ENCODE results near the gene RARRES2.
A peak's percentile ranks its signal among the peaks of the same experiment; 100 is the strongest.

The RARRES2 gene

DNA sequence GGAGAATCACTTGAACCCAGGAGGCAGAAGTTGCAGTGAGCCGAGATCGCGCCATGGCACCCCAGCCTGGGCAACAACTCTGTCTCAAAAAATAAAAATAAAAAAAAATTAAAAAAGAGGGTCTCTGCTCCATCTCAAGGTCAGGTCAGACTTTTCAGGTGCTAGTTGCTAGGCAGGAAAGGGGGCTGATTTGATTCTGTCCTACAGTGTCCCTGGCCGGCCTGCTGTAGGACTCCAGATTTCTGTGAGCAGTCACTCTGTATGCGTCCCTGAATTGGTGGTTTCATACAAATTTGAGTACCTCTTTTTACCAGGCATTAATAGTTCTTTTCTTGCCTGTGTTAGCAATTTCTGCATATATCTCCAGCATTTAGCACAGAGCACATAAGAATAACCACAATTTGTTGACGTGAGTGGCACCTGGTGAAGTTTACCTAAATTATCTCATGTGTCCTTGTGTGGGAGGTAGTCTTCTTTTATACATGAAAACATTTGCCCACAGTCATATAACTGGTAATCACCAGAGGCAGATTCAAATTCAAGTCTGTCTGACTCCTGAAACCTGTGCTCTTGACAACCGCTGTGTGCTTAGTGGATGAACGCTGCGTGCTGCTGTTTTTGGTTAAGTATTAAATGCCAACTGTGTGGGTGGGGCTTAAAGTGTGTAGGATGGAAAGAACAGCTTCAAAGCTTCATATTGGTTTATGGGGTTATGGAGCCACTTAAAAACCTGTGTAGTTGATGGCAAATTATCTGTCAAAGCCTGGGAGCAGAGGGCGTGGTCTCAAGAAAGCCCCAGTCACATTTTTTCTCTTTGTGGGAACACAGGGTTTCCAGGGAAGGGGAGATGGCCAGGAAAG lies 34.5 kb upstream of the RARRES2 start:
- DNase-seq = no peak

DNA sequence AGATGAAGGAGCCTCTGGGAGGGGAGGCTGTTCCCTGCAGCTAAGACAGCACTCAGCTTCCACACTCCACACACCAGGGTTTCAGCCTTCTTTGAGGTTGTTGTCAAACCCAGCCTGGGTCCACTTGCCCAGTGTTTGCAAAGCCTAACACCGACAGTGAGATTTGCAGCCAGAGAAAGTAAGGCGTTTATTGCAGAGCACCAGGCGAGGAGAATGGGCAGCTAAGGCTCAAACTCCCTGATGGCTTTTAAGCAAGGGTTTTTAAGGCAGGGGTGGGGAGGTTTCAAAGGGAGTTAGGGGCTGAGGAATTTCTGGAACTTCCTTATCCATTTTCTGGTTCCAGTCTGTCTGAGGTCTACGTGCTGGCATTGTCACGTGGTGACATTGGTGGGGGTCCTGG lies 33.0 kb upstream of the RARRES2 start:
- no peak for DNase-seq

DNA sequence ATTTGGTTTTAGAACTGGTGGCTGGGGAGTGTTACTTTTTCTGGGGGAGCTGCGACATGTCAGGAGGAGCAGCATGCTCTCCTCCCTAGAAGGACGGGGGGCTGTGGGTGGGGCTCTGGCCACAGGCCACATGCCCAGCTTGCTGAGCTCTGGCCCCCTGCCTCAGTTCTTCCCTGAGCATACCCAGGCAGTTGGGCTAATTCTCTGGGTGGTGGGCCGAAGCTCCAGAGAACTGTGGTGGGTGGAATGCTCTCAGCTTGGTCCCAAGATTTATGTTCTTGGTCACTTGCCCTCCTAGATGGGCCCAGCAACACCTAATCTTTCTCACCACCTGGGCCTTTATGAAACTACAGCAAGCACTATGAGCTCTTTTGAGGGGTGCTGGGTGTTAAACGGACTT lies 32.6 kb upstream of the RARRES2 start:
- DNase-seq = no peak

DNA sequence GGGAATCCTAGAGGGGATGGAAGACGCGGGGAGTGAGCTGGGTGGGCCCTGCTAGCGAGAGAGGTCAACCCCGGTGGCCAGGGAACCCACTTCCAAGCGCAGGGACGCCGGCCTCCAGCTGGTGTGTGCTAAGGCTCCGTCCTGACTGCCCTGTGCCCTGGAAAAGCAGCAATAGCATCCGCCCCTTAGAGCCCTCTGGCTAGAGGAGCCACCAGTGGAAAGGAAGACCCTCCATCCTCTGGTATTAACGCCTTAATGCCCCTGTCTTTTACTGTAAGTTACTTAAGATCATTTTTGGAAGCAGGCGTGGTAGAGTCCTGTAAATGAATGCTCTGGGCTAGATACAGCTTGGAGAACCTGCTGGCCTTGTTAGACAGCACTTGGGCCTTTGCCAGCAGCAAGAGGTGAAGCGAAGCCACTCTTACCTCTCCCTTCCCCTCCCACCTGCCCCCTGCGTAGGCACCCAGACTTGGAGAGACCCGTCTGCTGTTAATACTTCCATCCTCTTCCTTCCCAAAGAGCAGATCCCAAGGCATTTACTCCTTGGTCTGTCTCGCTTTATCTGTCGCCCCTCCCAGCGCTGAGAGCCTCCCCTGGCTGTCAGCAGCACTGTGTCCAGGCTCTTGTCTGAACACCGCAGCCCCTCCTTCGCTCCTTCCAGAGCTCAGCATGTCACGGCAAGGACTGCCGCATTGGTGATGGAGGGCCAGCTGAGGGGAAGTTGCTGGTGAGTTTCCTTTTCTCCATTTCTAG lies 31.8 kb upstream of the RARRES2 start:
- no peak for DNase-seq

DNA sequence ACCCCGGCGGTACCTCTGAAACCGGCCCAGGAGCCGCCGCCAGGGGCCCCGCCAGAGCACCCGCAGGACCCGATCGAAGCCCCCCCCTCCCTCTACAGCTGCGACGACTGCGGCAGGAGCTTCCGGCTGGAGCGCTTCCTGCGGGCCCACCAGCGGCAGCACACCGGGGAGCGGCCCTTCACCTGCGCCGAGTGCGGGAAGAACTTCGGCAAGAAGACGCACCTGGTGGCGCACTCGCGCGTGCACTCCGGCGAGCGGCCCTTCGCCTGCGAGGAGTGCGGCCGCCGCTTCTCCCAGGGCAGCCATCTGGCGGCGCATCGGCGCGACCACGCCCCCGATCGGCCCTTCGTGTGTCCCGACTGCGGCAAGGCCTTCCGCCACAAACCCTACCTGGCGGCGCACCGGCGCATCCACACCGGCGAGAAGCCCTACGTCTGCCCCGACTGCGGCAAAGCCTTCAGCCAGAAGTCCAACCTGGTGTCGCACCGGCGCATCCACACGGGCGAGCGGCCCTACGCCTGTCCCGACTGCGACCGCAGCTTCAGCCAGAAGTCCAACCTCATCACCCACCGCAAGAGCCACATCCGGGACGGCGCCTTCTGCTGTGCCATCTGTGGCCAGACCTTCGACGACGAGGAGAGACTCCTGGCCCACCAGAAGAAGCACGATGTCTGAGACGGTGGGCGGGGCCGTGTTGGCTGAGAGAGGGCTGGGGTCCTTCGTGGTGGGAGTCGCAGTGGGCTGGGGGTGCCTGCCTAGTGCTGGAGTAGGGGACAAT lies 31.0 kb upstream of the RARRES2 start:
- DNase-seq = no peak

DNA sequence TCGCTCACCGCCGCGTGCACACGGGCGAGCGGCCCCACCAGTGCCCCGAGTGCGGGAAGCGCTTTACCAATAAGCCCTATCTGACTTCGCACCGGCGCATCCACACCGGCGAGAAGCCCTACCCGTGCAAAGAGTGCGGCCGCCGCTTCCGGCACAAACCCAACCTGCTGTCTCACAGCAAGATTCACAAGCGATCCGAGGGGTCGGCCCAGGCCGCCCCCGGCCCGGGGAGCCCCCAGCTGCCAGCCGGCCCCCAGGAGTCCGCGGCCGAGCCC lies 30.5 kb upstream of the RARRES2 start:
- no peak for DNase-seq

DNA sequence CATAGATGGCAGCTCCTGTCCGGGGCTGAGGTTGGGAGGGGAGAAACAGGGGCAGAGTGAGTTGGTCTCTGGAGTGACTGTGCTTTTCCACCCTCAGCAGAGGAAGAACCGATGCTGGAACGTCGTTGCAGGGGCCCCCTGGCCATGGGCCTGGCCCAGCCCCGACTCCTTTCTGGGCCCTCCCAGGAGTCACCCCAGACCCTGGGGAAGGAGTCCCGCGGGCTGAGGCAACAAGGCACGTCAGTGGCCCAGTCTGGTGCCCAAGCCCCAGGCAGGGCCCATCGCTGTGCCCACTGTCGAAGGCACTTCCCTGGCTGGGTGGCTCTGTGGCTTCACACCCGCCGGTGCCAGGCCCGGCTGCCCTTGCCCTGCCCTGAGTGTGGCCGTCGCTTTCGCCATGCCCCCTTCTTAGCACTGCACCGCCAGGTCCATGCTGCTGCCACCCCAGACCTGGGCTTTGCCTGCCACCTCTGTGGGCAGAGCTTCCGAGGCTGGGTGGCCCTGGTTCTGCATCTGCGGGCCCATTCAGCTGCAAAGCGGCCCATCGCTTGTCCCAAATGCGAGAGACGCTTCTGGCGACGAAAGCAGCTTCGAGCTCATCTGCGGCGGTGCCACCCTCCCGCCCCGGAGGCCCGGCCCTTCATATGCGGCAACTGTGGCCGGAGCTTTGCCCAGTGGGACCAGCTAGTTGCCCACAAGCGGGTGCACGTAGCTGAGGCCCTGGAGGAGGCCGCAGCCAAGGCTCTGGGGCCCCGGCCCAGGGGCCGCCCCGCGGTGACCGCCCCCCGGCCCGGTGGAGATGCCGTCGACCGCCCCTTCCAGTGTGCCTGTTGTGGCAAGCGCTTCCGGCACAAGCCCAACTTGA lies 29.9 kb upstream of the RARRES2 start:
- no peak for DNase-seq

DNA sequence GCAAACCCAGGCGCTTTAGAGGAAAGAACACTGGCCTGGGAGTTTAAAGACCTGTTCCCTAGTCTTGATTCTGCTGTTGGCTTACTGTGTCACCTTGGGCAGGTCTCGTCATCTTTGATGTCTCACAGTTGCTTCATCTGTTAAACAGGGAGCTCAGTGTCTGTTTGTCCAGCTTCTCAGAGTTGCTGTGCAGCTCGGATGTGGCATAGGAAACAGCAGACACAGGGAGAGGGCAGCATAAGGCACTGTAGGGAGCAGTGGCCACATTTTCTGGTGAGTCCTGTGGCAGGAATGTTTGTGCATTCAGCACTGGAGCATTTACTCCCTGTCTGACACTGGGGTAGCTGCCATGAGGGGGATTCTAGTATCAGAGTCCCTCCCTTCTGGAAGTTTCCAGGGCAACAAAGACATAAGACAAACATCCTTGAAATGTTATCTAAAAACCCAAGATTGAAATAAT lies 29.2 kb upstream of the RARRES2 start:
- no peak for DNase-seq

DNA sequence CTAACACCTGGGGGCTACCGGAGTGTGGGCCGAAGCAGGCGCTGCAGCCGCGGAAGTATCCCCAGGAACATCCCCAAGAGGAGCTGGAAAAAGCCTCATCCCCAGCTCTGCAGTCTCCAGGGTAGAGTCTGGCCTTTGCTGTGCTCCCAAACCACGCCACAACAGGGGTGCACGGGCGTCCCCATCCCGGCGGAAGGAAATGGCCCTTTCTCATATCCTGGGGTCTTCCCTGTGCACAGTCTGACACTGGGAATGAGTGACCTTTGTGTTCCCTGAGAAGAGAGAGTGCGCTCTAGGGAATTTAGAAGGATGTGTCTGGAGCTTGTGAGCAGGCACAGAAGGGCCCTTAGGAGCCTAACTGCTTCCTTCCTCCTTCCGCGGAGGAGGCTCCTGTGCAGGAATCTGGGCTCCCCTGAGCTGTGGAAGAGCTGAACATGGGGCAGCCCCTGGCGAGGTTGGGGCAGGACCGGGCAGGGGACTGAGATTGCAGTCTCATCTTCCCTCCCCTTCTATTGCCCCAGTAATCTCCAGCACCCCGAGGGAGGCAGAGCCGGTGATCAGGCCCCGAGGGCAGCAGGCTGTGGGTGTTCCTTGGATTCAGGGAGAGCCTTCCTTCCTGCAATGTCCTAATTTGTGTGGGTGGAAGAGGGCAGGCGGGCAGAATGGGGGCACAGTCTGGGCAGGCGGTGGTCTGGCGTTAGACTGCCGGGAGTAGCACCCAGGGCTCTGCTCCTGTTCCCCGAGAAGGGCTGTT lies 28.5 kb upstream of the RARRES2 start:
- no peak for DNase-seq

DNA sequence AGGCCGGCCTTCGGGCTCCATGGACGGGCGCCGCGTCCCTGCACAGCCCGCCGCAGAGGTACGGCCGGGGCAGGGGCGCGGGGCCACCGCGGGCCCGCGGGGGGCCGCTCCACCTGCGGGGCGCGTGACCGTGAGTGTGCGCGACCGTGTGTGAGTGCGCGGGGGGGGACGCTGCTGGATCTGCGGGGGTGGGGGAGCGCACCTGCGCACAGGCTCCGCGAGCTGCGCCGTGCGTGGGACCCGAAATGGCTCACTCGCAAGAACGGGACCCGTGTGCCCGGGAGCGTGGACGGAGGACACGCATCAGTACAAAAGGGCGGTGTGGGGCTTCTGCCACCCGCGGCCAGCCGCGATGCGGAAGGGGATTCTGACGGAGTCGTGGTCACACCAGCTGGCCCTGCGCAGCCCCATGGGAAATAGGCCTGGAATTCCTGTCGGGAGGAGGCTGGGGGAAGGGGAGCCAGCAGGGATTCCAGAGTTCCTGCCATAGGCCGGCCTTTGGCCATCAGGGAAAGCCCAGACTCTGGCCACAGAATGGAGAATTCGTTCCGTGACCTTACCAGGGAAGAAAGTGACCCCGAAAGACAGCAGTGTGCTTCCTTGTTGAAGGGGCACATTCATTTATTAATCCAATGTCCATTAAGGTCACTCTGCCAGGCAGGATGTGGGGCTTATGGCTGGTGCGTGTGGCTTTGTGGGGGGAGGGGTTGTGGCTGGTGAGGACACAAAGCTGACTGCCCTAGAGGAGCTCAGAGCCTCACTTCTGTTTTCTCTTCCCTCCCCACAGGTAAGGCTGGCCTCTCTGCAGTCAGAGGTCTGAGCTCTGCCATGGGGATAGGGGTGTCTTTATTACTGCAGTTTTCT lies 27.7 kb upstream of the RARRES2 start:
- peak; percentile 66 for DNase-seq

DNA sequence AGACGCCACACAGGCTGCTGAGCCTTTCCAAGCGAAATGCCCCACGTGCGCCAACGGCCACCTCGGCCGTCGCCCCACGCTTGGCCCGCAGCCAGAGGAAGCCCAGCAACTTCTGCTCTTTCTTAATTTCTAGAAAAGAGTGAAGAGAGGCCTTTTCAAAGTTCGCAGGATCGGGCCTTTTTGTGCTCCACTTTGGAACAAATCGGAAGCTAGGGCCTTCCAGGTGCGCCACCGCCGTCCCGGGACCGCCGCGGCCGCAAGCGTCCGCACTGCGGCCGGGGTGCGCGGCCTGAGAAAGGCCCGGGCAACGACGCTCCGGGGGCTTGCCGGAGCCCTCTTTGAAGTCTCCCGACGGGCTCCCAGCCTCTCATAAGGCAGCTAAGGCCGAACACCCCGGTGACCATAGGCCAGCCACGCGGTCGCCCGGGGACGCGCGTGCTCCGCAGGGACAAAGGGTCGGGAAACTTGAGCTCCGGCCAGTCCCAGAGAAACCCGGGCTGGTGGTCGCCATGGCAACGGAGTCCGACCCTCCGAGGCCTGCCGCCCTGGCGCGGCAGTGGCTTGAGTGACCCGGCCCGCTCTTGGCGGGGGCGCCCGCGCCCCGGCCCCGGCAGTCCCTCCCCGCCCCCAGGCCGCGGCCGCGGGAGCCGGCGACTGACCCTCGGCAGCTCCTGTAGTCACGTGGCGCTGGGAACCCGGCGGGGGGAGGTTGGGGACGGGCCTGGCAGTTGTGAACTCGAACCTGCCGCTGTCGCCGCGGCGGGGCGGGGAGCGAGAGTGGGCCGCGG lies 26.9 kb upstream of the RARRES2 start, which contains the start of gene REPIN1:
TSS of gene REPIN1 (plus strand) at position 727 of the 788 bp plus-strand sequence. CDS start 890 bp downstream, outside the sequence.
- DNase-seq = peak; percentile 73

DNA sequence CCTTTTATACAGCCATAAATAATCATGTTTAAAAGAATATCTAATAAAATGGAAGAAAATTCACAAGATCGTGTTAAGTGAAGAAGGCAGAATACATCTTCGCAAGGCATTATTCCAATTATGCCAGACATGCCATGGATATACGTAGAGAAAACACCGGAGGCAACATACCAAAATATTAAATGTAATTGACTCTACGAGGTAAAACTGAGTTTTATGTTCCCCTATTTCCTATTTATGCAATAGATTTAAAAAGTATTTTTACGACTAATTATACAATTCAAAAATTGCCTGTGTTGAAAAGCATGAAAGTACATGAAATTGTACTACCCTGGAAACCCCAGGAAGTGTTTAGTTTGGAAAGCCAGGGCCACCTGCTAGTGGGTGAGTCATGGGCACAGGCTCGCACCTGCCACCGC lies 26.3 kb upstream of the RARRES2 start:
- peak; percentile 94 for DNase-seq

DNA sequence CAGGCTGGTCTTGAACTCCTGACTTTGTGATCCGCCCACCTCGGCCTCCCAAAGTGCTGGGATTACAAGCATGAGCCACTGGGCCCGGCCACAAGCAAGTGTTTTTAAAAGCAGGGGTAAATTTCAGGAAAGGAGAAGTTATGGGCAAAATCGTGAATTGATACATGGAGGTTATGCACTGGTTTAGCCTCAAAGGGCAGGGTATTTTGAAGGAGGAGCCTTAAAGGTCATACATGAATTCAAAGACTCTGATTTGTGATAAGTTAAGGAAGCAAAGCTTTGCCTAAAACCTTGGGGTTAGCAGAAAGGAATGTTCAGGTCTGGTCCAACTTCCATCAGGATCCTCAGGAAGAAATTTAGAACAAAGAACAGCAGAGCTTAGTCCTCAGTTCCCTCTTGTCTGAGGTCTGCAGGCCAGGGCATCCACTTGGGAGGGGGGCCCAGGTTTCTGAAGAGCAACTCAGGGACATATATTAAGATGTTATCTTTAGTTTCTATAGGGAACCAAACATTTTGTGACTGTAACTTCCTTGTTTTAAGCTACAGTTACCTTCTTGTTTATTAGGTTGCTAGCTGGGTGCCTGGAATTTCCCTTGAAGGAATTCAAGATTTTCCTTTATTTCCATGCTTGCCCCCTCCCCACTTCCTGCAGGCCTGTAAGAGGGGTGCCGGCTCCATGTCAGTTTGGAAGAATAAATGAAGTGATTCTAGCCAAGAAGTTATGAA lies 24.4 kb upstream of the RARRES2 start:
- DNase-seq = no peak

DNA sequence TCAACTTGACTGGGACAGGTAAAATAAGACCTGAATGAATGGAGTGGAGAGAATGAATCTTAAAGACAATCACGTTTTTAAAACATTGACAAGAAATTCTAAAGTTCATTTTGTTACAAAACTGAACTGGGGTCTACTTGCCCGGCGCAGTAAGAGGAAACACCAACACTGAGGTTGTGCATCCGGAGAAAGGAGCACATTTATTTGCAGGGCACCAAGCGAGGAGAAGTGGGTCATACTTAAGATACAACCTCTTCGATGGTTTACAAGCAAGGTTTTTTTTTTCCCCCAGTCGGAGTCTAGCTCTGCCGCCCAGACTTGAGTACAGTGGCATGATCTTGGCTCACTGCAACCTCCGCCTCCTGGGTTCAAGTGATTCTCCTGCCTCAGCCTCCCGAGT lies 23.8 kb upstream of the RARRES2 start:
- no peak for DNase-seq

DNA sequence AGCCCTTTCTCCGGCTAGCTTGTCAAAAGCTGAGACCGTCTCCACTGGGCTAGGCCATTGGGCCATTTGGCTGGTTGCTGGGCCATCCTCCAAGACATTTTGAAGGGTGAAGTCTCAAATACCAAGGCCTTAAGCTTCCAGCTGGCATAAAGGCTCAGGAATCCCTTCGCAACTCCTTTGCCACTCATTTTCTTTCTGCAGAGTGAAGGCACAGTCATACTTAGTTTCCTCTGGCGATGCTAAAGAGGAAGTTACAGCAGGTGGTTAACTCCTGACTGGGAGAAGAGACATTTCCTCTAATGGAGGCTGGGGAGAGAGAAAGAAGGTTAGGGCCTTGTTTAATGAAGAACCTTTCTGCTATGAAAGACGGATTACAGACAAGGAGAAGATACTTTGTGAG lies 22.4 kb upstream of the RARRES2 start:
- no peak for DNase-seq

DNA sequence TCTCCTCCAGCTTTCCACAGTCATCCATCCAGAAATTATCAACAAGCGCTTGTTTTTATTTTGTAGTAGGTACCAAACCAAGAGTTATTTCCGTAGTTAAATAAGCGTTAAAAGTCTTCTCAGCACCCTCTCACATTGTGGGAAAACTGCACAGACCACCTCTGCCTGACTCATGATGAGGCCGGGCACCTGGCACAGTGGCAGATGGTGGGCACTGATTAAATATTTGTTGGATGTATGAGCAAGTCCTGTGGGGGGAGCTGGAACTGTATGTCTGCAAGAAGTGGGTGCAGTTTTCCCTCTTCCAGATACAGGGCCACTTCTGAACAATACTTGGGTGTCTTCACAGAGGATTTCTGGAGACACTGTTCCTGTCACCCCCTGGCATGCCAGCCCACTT lies 21.9 kb upstream of the RARRES2 start:
- DNase-seq = no peak

DNA sequence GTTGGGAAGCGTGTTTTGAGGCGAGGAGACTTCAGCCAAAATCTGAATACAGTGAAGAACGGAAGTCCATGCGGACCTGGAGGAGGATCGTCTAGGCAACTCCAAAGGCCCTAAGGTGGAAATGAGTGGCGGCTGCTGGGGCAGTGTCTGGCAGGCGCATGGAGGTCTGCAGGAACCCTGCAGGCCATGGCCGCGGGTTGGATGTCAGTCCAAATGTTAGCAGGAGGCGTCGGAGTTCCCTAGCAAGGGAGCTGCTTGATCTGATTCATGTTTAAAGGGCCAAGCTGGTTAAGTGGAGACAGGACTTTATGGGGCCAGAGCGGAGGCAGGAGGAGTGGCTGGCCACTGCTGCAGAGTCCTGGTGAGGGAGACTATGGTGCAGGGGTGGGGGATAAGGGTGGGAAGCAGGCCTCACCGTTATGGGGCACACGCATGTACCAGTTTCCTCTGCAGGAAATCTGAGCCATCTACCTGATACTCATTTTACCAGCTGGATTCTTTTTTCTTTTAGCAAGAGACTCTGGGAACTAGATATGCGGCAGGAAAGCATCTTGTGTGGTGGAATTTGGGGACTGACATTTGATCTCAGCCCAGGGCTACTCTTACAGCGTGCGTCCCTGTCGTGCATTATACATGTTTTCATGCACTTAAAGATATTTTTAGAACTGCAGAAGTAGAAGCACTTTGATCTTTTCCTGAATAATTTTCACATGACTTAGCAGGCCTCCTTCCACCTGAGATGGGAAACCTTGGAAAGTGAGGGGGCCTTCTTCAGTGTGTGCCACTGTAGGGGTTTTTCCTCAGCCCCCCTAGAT lies 20.6 kb upstream of the RARRES2 start:
- no peak for DNase-seq

DNA sequence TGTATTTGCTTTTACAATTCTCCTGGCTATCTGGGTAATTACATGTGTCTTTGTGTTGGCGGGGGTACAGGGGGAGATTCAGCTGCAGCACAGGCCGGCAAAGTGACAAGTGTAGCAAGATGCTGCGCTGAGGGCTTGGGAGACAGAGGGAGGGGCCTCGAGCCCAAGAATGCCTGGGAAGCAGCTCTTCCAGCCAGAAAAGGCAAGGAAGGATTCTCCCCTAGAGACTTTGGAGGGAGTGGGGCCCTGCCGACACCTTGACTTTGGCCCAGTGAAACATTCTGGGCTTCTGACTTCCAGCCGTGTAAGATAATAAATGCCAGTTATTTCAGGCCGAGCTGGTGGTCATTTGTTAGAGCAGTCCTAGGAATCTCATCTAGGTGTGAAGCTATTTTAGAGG lies 20.0 kb upstream of the RARRES2 start:
- DNase-seq = no peak

Measured in 8988T (cell line).